Muscle of arm (tissue), 12 donors: ENCODE measurements around the gene BCAP29. TPM values are rescaled to one million over a fixed set of nuclear protein-coding genes. Genes with fewer than 3 reads are reported as not detected.
A peak's percentile ranks its signal among the peaks of the same experiment; 100 is the strongest.

Experiments
- DNase-seq: peaks from one replicate; pipeline ENCODE4 v3.0.0-alpha.2; 2013
- polyA plus RNA-seq, 12 donors: library from polyadenylated mRNA; unstranded; fragments of 120-200 nt; gene quantifications; one replicate each; pipeline ENCODE4 v1.2.1, GENCODE V29; 2013; ENCODE audit not compliant: insufficient read length in 12 of 12

Gene BCAP29
- polyA plus RNA-seq, 12 donors = 45.1 to 67.9 (median 59.3) TPM; not detected in 1

DNA sequence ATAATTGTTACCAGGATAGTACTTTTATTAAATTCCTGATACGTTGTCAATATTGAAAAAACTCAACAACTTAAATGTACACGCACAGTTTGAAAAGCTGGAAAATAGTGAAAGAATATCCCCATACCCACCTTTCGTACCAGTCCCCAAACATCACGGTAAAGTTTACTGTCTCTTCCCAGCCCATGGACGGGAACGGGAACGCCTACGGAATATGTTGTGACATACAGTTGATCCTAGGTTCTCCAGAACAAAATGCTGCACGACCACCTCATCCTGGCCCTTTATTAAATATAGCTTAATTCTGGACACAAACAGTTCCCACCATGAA lies 527 bp upstream of the BCAP29 start:
- no peak for DNase-seq

GRCh38 chr7:107580716-107581383 lies 804 bp downstream of the BCAP29 start:
- DNase-seq = no peak

DNA sequence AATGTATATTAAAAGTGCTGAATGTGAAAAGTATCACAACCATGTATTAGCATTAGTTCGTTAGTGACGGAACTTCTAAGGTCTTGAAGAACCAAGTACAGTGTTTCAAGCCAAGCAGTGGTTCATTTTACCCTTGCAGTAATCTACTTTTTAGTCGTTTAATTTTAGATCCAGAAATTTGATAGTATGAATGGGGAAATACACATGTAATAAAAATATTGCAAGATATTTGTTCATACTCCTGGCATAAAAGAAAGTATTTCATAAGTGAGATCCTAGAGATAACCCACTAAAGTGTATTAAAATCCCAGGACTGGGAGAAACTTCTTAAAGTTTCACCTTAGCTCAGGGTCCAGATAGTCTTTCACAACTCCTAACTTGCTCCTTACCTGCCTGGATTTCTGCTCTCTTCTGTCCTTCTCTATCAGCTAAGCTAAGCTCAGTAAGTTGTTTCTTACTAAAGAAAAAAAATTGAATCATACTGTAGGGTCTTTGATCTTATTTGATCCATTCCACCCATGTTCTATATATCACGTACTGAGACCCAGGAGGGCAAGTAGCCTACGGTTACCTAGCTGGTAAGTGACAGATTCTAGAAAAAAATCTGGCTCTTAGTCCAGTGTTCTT lies 1.5 kb downstream of the BCAP29 start:
- no peak for DNase-seq

- DNase-seq = no peak
Observed at GRCh38 chr7:107582875-107583274, 2.8 kb downstream of the BCAP29 start.

- DNase-seq = no peak
Observed at GRCh38 chr7:107584716-107585115, 4.7 kb downstream of the BCAP29 start.

GRCh38 chr7:107588529-107589130 lies 8.6 kb downstream of the BCAP29 start:
- DNase-seq = no peak

GRCh38 chr7:107591421-107591820 lies 11.4 kb downstream of the BCAP29 start:
- no peak for DNase-seq

GRCh38 chr7:107592361-107593024 lies 12.4 kb downstream of the BCAP29 start:
- DNase-seq = no peak

- DNase-seq = no peak
Observed at GRCh38 chr7:107593025-107593410, 13.0 kb downstream of the BCAP29 start.

DNA sequence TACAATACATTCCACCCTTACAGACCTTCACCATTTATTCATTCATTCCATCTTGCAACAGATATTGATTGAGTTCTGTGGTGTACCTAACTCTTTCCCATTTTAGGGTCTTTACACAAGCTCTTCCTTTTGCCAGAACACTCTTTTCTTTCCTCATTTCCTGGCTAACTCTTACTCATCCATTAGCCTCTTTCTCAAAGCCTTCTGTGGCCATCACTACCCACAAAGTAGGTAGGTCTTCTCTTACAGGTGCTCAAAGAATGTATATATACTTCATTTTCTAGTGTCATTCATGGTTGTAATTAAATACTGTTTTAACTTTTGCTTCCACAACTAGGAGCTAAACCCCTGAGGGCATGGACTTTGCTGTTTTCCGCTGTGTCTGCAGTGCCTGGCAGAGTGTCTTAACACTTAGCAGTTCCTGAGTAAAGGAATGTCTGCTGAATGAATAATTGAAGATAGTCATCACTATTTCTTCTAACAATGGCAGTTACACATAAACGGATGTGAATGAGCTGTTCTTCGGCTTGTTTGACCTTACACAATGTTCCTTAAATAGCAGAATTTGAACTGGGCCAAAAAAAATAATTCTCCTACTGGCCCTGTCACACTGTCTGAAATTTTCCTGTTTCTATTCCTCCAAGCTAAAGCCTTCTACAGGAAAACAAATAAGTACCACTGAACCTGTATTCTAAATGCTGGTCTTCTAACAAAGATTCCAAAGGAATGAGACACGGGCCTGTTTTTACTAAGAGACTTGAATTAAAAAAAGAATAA lies 15.1 kb downstream of the BCAP29 start:
- DNase-seq = no peak

- no peak for DNase-seq
Observed at GRCh38 chr7:107596881-107597581, 17.0 kb downstream of the BCAP29 start.

- DNase-seq = no peak
Observed at GRCh38 chr7:107597582-107597916, 17.5 kb downstream of the BCAP29 start.

DNA sequence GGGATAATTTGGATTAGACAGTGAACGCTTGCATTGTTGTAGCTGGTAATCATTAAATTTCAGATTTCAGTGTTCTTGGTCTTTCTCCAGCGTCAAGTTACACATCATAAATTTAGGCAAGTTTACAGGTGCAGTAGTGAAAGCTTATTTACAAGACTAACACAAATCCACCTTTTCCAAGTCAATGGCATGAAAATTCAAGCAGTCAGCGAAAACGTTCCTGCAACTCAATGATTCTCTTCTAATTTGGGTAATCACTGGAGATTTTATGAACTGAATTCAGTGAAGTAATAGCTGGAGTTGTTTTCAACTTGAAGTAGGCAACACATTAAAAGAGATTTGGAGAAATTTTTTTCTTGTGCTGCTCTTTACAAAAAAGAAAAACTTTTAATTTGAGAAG lies 17.9 kb downstream of the BCAP29 start:
- DNase-seq = no peak

GRCh38 chr7:107599262-107599661 lies 19.2 kb downstream of the BCAP29 start:
- DNase-seq = no peak

DNA sequence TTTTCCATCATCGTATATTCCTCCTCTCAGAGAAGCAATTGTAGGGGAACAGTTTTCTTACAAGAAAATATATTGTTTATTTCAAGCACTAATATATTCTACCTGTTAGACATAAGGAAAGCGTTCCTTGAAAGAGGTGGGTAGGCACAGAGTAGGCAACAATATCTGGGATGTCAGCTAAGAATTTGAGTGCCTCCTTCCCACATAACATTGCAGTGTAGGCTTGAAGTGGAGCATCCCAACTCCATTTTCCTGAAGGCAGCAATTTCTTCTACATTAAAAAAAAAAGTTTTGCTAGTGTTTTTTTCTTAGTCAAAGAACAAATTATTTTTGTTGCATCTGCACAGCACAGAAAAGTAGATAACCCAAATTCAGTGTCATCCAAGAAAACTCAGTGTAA lies 20.8 kb downstream of the BCAP29 start:
- DNase-seq = no peak

- DNase-seq = no peak
Observed at GRCh38 chr7:107605218-107605815, 25.3 kb downstream of the BCAP29 start.

GRCh38 chr7:107606303-107606702 lies 26.3 kb downstream of the BCAP29 start:
- DNase-seq = no peak

DNA sequence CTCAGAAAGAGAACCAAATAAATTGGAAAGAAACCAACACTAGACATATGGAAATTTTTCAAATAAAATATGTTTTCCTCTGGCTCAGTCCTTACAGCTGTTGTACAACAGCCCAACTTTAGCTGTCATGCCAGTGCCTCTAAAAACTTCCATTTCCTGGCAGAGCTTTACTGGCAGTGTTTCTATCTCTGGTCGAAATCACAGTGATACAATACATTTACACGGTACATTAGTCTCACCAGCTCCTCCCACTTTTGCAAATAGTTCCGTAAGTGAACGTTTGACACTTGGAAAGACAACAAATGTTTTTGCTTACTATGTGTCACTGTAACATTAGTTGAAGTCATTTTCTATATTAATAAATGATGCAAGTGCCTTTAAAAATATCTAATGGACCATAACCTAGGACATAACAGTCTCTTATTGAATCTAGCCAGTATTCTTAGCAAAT lies 29.8 kb downstream of the BCAP29 start:
- peak; percentile 25 for DNase-seq

DNA sequence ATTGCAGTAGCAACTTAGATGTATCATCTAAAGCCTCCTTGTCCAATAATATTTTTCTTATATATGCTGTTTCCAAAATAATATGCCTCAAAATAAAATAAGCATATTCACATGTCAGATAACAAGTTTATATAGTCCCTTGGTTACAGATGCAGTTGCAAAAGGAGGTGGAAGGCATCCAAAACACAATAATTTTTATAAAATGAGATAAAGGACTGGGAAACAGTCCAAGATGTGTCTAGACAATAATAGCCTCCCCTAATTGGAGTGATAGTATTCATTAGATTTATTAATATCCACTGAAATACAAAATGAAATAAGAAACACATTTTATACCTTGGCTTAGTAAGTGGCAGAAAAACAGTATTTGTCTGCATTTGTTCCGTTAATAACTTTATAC lies 30.3 kb downstream of the BCAP29 start:
- no peak for DNase-seq

DNA sequence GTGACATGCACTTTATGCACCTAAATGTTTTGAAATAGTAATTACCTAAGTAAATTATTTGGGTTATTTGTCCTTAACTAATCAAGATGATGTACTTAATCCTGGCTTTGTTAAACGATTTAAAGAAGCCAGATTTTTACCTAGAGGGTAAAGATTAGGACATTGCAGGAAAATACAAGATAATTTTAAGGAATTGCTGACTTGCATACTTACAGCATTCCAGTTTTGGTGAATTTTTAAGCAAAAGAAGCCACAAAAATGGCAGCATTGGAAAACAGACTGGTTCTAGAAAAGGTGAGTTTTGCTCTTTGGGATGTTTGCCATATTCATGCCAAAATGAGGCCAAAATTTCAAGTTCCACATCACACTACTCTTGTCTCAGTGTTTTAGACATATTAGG lies 33.4 kb downstream of the BCAP29 start:
- DNase-seq = no peak

GRCh38 chr7:107613948-107614347 lies 33.9 kb downstream of the BCAP29 start:
- no peak for DNase-seq
